Stomach (tissue), 9 donors: ENCODE results near the gene HSFX3. TPM values are rescaled to one million over a fixed set of nuclear protein-coding genes. Genes with fewer than 3 reads are reported as not detected.
"Not testable (repeated sequence)": the region's sequence is repeated elsewhere in the genome, so short reads cannot be mapped to it uniquely, and the experiment has no call there.

Source experiments
- DNase-seq, 2 donors: peaks; one replicate each; pipeline versions ENCODE4 v3.0.0 to v3.0.0-alpha.2; 2013 to 2019
- H3K27ac ChIP-seq, 5 donors: fragments of 200-600 bp in 4 of 5; sonication (generic) in 4 of 5; one replicate each; pipeline ENCODE4 v1.5.1; 2013 to 2019; ENCODE audit warnings: mild to moderate bottlenecking in 1 of 5, moderate library complexity in 1 of 5
- H3K27me3 ChIP-seq, 3 donors: fragments of 200-600 bp; sonication (generic); one replicate each; pipeline ENCODE4 v1.5.1; 2017 to 2019; ENCODE audit warnings: mixed run types in 1 of 3
- H3K36me3 ChIP-seq, 4 donors: fragments of 200-600 bp; sonication (generic); 1 replicate in 3 of 4; 2 replicates in 1 of 4; pipeline ENCODE4 v1.5.1; 2016 to 2019
- H3K4me1 ChIP-seq, 4 donors: fragments of 200-600 bp; sonication (generic); one replicate each; pipeline ENCODE4 v1.5.1; 2016 to 2019
- H3K4me3 ChIP-seq, 4 donors: fragments of 200-600 bp; sonication (generic) in 3 of 4; one replicate each; pipeline ENCODE4 v1.5.1; 2016 to 2019; ENCODE audit warnings: mild to moderate bottlenecking in 1 of 4
- H3K9me3 ChIP-seq, 4 donors: fragments of 200-600 bp; sonication (generic); one replicate each; pipeline ENCODE4 v1.5.1; 2016 to 2019
- EP300 ChIP-seq: sonication (generic); formaldehyde crosslinking; IDR thresholded peaks from one replicate; pipeline ENCODE4 v1.6.1; 2017; ENCODE audit warnings: antibody characterized with exemption
- POLR2A ChIP-seq, 4 donors: fragments of 450-650 bp; IDR thresholded peaks; one replicate each; pipeline ENCODE4 v1.6.1; 2016; ENCODE audit warnings: antibody characterized with exemption in 4 of 4, control low read depth in 2 of 4, mild to moderate bottlenecking in 1 of 4, moderate library complexity in 1 of 4
- POLR2AphosphoS5 ChIP-seq, 3 donors: sonication (generic); formaldehyde crosslinking; IDR thresholded peaks; one replicate each; pipeline ENCODE4 v1.6.1; 2016; ENCODE audit warnings: antibody characterized with exemption in 3 of 3
- whole genome bisulfite sequencing, 5 donors: extraction: QIAGEN DNeasy Blood & Tissue Kit in 3 of 5; methylation state at CpG; one replicate each; pipeline versions ENCODE4 v1.1.5 to v1.1.7; 2013 to 2018; 5-methylcytosine and 5-hydroxymethylcytosine counted together
- intact Hi-C: fragments of 100-400 bp; cut with DNase I; formaldehyde crosslinking; loops from one replicate; pipeline ENCODE4 v1.15.1; 2023; ENCODE audit warnings: low total_unique reads
- polyA plus RNA-seq, 3 donors: library from polyadenylated mRNA; stranded (reverse); fragments of 200-250 nt; gene quantifications; one replicate each; pipeline ENCODE4 v1.2.3, GENCODE V29; 2013
- total RNA-seq, 5 donors: library from RNA; depleted of rRNA; stranded (reverse); fragments of >200 nt; gene quantifications; one replicate each; pipeline versions ENCODE4 v1.1.0 to v1.2.3, GENCODE V29; 2014 to 2016
- TF ChIP-seq, protein P1 (sequence below), 7 experiments: fragments of 450-650 bp in 4 of 7; fragments of 200-600 bp in 3 of 7; sonication (generic) in 3 of 7; IDR thresholded peaks; one replicate each; pipeline ENCODE4 v1.5.1; 2016 to 2019; ENCODE audit warnings: antibody characterized with exemption in 7 of 7, control low read depth in 2 of 7, mild to moderate bottlenecking in 1 of 7
- donor health status: healthy with polysubstance abuse.
- donor health status: Bipolar disorder and iron deficiency.
- donor health status: healthy.

The HSFX3 gene
- total and polyA plus RNA-seq, 8 donors: 0.72 TPM; not detected in 7

DNA sequence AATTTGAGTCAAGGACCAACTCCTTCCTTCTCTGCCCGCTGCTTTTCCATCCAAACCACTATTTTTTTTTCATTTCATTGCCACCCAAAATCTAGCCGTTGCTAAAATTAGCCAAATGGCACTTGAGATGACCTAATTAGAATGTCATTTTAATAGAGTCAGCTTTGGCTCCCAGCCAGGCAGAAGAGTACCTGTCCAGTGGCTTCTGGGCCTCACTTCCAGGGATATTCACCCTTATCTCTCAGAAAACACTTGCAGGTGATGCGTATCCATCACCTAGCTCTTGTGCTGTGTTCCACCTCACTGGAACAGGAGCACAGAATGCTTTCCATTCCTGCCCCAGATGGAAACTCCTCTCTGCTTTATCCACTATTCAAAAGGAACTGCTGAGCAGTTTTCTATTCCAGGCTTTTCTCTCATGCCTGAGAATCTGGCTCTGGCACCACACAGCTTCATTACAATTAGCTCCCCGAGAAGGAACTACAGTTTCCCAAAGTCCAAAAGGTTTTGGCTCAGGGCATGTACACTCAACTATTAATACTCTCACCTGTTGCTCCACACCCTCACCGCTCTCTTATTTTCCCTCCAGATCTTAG is 19.1 kb upstream of the HSFX3 start:
- WGBS, 5 donors: 77 to 95% (median 83%) methylated on average over 5 of the region's 5 CpGs; no CpG with 5 or more reads in 1 of the 5 donors
- TF ChIP-seq POLR2AphosphoS5 (IDR thresholded peaks at IDR 0.05) (no peak), POLR2A (IDR thresholded peaks at IDR 0.05) (no peak), EP300 (no peak)
- H3K27me3 ChIP-seq: no peaks in the 10 kb centered on the region
- H3K4me3 ChIP-seq: no peak overlapping the region
- intact Hi-C loops: no loop called here
- no peaks in the 10 kb centered on the region for H3K4me1 ChIP-seq
- peaks cover 0 to 3% (median 0%) of the 10 kb centered on the region in 4 donors for H3K9me3 ChIP-seq
- DNase-seq: no peak
- H3K27ac ChIP-seq: no peak overlapping the region
- H3K36me3 ChIP-seq: no peaks in the 10 kb centered on the region

DNA sequence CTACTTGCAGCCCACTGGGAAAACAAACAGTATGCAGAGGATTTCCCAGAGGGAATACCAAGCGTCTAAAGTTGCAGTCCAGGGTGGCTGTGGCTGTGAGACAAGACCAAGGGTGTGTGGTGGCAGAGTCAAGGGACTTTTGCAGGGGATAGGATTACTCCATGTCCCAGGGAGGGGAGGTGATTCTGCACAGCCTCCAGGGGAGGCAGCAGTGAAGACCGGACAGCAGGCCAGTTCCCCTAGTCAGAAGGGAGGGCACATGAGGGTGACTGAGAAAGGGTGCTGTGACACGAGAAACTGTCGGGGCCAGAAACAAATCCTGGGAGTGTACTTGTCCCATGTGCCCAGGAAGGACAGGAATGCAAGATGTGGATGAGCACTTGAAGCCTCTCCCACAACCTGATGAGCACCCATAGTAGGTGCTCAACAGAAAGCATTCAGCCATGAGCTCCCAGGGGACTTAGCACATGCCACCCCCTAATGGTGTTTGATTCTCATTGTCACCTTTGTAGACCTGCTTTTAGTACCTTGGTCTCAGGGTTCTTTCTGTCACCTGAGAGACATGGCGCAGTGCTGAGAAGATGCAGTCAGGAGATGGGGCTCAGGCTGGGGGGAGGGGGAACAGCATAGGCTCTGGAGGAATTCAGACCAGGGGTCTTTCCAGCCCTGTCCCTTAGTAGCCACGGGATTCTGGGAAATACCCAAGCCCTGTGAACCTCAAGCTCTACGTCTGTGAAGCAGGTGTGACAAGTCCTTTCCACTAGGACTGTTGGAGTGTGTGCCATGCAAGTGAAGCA is 18.1 kb upstream of the HSFX3 start:
- Histone ChIP-seq H3K4me3 (no peak overlapping the region), H3K27ac (no peak overlapping the region), H3K9me3 (peaks cover 0 to 3% (median 0%) of the 10 kb centered on the region in 4 donors), H3K27me3 (no peaks in the 10 kb centered on the region), H3K36me3 (no peaks in the 10 kb centered on the region), H3K4me1 (no peaks in the 10 kb centered on the region)
- DNase-seq: no peak
- TF ChIP-seq POLR2AphosphoS5 (IDR thresholded peaks at IDR 0.05): no peak
- TF ChIP-seq POLR2A (IDR thresholded peaks at IDR 0.05): no peak
- no peak for TF ChIP-seq EP300
- TF ChIP-seq, protein P1, sequence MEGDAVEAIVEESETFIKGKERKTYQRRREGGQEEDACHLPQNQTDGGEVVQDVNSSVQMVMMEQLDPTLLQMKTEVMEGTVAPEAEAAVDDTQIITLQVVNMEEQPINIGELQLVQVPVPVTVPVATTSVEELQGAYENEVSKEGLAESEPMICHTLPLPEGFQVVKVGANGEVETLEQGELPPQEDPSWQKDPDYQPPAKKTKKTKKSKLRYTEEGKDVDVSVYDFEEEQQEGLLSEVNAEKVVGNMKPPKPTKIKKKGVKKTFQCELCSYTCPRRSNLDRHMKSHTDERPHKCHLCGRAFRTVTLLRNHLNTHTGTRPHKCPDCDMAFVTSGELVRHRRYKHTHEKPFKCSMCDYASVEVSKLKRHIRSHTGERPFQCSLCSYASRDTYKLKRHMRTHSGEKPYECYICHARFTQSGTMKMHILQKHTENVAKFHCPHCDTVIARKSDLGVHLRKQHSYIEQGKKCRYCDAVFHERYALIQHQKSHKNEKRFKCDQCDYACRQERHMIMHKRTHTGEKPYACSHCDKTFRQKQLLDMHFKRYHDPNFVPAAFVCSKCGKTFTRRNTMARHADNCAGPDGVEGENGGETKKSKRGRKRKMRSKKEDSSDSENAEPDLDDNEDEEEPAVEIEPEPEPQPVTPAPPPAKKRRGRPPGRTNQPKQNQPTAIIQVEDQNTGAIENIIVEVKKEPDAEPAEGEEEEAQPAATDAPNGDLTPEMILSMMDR (IDR thresholded peaks at IDR 0.05): no peak
- 67 to 85% (median 70%) methylated on average over 4 to 7 of the region's 7 CpGs; no CpG with 5 or more reads in 1 of the 5 donors for WGBS, 5 donors
- intact Hi-C loops: no loop called here

DNA sequence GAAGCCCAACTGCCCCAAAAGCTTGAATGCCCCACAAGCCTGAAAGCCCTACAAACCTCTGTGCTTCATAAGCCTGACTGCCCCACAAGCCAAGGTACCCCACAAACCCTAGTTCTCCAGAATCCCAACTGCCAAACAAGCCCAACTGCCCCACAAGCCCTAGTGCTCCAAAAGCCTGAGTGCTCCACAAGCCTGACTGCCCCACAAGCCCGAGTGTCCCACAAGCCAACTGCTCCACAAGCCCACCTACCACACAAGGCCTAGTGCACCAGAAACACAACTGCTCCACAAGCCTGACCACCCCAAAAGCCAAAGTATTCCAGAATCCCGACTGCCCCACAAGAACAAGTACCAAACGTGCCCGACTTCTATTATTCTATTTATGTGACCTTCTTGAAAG is 13.6 kb upstream of the HSFX3 start:
- H3K4me1 ChIP-seq: no peaks in the 10 kb centered on the region
- intact Hi-C loops: no loop called here
- DNase-seq: no peak
- H3K4me3 ChIP-seq: no peak overlapping the region
- no peak overlapping the region for H3K27ac ChIP-seq
- peaks cover 0 to 3% (median 0%) of the 10 kb centered on the region in 4 donors for H3K9me3 ChIP-seq
- 80 to 91% (median 84%) methylated on average over 1 to 4 of the region's 4 CpGs for WGBS, 5 donors
- no peak for TF ChIP-seq EP300
- no peak for TF ChIP-seq POLR2A (IDR thresholded peaks at IDR 0.05)
- TF ChIP-seq, protein P1 (IDR thresholded peaks at IDR 0.05): no peak
- no peak for TF ChIP-seq POLR2AphosphoS5 (IDR thresholded peaks at IDR 0.05)
- no peaks in the 10 kb centered on the region for H3K36me3 ChIP-seq
- no peaks in the 10 kb centered on the region for H3K27me3 ChIP-seq

DNA sequence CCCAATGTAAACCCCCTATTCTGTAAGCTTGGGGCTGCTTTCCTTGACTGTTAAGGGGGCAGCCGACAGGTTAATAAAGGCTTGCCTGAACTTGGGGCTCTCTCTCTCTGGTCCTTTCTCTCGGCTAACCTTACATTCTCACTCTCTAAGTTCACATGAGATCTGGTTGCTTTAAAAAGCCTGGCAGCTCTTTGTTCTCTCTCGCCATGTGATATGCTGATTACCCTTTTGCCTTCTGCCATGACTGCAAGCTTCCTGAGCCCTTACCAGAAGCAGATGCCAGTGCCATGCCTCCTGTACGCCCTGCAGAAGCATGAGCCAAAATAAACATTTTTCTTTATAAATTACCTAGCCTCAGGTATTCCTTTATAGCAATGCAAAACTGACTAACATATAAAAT is 5.5 kb upstream of the HSFX3 start:
- H3K36me3 ChIP-seq, H3K27ac ChIP-seq, H3K4me1 ChIP-seq, H3K4me3 ChIP-seq, intact Hi-C loops, H3K27me3 ChIP-seq, DNase-seq, H3K9me3 ChIP-seq: not testable (repeated sequence)
- no CpG with 5 or more reads among the region's 4 CpGs for WGBS, 5 donors

DNA sequence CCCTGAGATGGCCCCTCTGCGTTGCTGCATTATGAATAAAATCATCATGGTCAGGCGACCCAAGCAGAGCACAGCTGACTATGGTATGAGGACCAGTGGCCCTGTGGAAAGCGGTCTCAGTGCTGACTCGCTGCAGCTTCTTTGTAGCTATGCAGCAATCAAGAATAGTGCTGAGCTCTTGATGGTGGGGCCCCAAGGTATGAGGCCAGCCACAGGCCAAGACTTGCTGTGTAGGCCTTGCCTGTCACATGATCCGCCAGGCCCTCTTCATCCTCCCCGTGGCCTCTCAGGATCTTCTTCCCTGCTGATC is 2.2 kb upstream of the HSFX3 start:
- H3K36me3 ChIP-seq, H3K4me3 ChIP-seq, DNase-seq, intact Hi-C loops, H3K9me3 ChIP-seq, H3K4me1 ChIP-seq, H3K27ac ChIP-seq, H3K27me3 ChIP-seq: not testable (repeated sequence)
- 100% methylated on average over 2 of the region's 6 CpGs; no CpG with 5 or more reads in 4 of the 5 donors for WGBS, 5 donors

DNA sequence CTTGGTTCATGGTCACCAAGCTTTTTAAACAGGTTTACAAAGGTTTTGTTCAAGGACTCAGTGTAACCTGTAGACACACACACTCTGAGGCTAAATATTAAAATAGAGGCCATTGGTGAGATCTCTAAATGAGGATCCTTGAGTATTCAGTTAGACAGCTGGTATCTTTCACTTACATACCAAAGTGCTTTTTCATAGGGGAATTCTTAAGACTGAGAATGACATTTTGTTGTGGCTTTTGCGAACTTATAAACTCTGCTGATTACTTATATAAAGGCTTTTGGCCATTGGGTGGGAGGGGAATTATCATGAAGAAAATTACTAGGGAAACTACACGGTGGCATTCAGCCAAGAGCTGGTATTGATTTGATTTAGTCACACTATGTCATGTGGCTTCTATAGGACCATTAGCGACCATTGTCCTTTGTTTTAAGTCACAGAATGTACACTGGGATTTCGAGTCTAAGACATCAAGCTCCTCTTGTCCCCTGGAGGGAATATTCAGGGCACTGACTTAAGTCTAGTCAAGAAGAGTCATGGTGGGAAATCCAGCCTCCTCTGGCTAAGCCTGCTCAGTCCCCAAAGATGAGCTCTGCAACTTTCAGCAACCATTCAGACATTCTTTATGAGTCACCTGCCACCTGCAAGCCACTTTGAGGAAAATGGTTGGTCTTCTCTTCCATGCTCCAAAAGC is 1.7 kb upstream of the HSFX3 start:
- DNase-seq, H3K27me3 ChIP-seq, intact Hi-C loops, H3K4me1 ChIP-seq, H3K27ac ChIP-seq, H3K4me3 ChIP-seq, H3K9me3 ChIP-seq, H3K36me3 ChIP-seq: not testable (repeated sequence)
- WGBS, 5 donors: no CpG with 5 or more reads among the region's 4 CpGs

DNA sequence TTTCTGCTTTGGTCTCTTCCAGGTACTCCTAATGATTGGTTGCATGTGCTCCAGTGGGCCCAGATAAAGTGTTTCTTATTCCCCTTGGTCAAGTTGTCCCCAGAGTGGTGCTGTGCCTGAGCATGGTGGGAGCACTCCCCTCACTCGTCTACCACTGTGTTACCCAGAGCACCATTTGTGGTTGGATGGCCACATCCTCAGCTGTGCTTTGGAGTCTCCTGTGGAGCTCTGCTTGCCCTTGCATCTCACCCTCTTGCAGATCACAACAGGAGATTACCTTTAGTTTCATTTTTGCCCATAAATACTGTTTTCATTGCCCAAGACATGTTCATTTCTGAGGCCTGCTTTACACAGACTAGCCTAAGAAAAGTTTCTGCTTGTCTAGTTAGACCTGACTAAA is 730 bp upstream of the HSFX3 start:
- H3K4me1 ChIP-seq, DNase-seq, H3K36me3 ChIP-seq, intact Hi-C loops, H3K27ac ChIP-seq, H3K9me3 ChIP-seq, H3K27me3 ChIP-seq, H3K4me3 ChIP-seq: not testable (repeated sequence)
- WGBS, 5 donors: 100% methylated on average over 1 of the region's 1 CpG; no CpG with 5 or more reads in 2 of the 5 donors

DNA sequence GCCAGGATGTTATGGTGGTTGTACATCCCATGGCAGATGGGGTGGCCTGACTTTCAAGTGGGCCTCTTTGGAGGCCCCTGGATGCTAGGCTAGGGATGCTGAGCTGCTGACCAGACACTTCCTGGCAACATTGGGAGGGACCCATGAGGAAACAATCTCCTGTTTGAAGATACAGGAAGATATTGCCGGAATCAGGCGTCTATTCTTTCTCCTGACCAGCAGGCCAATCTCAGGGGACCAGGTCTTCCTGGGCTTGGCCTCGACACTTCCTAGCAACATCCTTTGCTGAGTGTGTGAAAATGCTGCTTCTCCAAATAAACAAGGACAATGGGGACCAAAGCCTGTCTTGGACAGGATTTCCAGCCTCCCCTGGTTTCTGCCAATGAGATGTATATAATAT is 1.9 kb downstream of the HSFX3 start:
- H3K9me3 ChIP-seq, H3K27ac ChIP-seq, H3K27me3 ChIP-seq, DNase-seq, H3K4me3 ChIP-seq, H3K36me3 ChIP-seq, H3K4me1 ChIP-seq, intact Hi-C loops: not testable (repeated sequence)
- WGBS, 5 donors: 33 to 88% (median 67%) methylated on average over 1 of the region's 3 CpGs; no CpG with 5 or more reads in 2 of the 5 donors

DNA sequence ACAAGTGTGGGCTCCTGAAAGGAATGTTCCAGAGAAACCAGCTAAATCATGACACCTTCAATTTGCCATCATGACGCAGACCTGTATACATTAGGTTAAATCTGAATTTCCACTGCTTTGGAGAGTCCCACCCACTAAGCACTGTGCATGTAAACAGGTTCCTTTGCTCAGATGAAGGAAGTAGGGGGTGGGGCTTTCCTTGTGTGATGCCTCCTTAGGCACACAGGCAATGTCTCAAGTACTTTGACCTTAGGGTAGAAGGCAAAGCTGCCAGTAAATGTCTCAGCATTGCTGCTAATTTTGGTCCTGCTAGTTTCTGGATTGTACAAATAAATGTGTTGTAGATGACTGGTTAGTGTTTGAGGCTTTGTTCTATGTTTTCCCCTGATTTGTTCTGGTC is 2.8 kb downstream of the HSFX3 start:
- H3K27ac ChIP-seq, H3K9me3 ChIP-seq, H3K4me3 ChIP-seq, intact Hi-C loops, H3K4me1 ChIP-seq, H3K36me3 ChIP-seq, H3K27me3 ChIP-seq, DNase-seq: not testable (repeated sequence)
- 80 to 100% (median 95%) methylated on average over 1 of the region's 1 CpG for WGBS, 5 donors
